Activated CD8-positive, alpha-beta T cell treated with anti-CD3 and anti-CD28 coated beads for 36 hours (primary cell): ENCODE measurements around the gene EEIG1. TPM values are rescaled to one million over a fixed set of nuclear protein-coding genes. Genes with fewer than 3 reads are reported as not detected.

Experiments
- ATAC-seq: fragments of 200-7000 bp; cut with Tn5 transposase; one replicate; pipeline ENCODE4 v1.10.0; 2021; ENCODE audit warnings: mild to moderate bottlenecking, moderate library complexity
- CTCF ChIA-PET: fragments of 350-600 bp; sonication (Branson Sonifier 250); formaldehyde crosslinking; loops from one replicate; lab custom pipeline; 2021; ENCODE audit warnings: antibody characterized with exemption; lab: Charles Lee
- POLR2A ChIA-PET: fragments of 350-600 bp; sonication (Branson Sonifier 250); formaldehyde crosslinking; loops from one replicate; lab custom pipeline; 2021; ENCODE audit warnings: antibody characterized with exemption; lab: Charles Lee
- DNase-seq: peaks from one replicate; pipeline ENCODE4 v3.0.0-alpha.2; 2020
- H3K27ac Mint-ChIP-seq: one replicate; pipeline ENCODE4 v1.8.0; 2021; ENCODE audit warnings: mild to moderate bottlenecking, mixed read lengths
- H3K27me3 Mint-ChIP-seq: one replicate; pipeline ENCODE4 v1.8.0; 2021; ENCODE audit warnings: mixed read lengths
- H3K36me3 Mint-ChIP-seq: one replicate; pipeline ENCODE4 v1.8.0; 2021; ENCODE audit warnings: low read depth, mixed read lengths
- H3K4me1 Mint-ChIP-seq: one replicate; pipeline ENCODE4 v1.8.0; 2021; ENCODE audit warnings: low read depth, mixed read lengths
- H3K4me3 Mint-ChIP-seq: one replicate; pipeline ENCODE4 v1.8.0; 2021; ENCODE audit warnings: mild to moderate bottlenecking, moderate library complexity, mixed read lengths
- H3K9me3 Mint-ChIP-seq: one replicate; pipeline ENCODE4 v1.8.0; 2021; ENCODE audit warnings: mixed read lengths
- intact Hi-C: fragments of 100-400 bp; cut with micrococcal nuclease; formaldehyde crosslinking; loops from one replicate; pipeline ENCODE4 v1.10.0; 2022
- total RNA-seq, 2 experiments: library from RNA; stranded (reverse); gene quantifications; one replicate each; pipeline ENCODE4 v1.2.3, GENCODE V29; 2021
- TF ChIP-seq, protein P1 (sequence below): fragments of 200-600 bp; IDR thresholded peaks from one replicate; pipeline ENCODE4 v1.8.0; 2022; ENCODE audit warnings: antibody characterized with exemption, mild to moderate bottlenecking

The EEIG1 gene
- 10 to 100 TPM; 79.7 to 81.5 TPM for total RNA-seq

GRCh38 chr9:127980706-127981558 lies at the start of gene EEIG1:
Gene EEIG1, minus strand, starts transcription at chr9:127980989. Its CDS starts 852 bp downstream, at chr9:127980137.
- Mint-ChIP-seq H3K36me3 (peaks cover 31% of the 10 kb centered on the region), H3K27me3 (no peaks in the 10 kb centered on the region), H3K9me3 (no peaks in the 10 kb centered on the region), H3K4me1 (peaks cover 46% of the 10 kb centered on the region), H3K27ac (peak within 1 kb of the TSS; percentile 97), H3K4me3 (peak within 1 kb of the TSS; percentile 97)
- DNase-seq (peak; percentile 97), ATAC-seq (peak; percentile 87)
- ChIA-PET CTCF (interaction anchor here (1.0 to 15.3 kb wide), 8 partner anchors 15 to 136 kb away, joined by 3 to 163 read pairs (median 4); no protein-coding TSS in a partner anchor), POLR2A (interaction anchor here (0.8 to 22.5 kb wide), 16 partner anchors 14 to 531 kb away, joined by 3 to 408 read pairs (median 5); no protein-coding TSS in a partner anchor)
- intact Hi-C loops, result no loop called here
- TF ChIP-seq, protein P1, sequence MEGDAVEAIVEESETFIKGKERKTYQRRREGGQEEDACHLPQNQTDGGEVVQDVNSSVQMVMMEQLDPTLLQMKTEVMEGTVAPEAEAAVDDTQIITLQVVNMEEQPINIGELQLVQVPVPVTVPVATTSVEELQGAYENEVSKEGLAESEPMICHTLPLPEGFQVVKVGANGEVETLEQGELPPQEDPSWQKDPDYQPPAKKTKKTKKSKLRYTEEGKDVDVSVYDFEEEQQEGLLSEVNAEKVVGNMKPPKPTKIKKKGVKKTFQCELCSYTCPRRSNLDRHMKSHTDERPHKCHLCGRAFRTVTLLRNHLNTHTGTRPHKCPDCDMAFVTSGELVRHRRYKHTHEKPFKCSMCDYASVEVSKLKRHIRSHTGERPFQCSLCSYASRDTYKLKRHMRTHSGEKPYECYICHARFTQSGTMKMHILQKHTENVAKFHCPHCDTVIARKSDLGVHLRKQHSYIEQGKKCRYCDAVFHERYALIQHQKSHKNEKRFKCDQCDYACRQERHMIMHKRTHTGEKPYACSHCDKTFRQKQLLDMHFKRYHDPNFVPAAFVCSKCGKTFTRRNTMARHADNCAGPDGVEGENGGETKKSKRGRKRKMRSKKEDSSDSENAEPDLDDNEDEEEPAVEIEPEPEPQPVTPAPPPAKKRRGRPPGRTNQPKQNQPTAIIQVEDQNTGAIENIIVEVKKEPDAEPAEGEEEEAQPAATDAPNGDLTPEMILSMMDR, result no peak

DNA sequence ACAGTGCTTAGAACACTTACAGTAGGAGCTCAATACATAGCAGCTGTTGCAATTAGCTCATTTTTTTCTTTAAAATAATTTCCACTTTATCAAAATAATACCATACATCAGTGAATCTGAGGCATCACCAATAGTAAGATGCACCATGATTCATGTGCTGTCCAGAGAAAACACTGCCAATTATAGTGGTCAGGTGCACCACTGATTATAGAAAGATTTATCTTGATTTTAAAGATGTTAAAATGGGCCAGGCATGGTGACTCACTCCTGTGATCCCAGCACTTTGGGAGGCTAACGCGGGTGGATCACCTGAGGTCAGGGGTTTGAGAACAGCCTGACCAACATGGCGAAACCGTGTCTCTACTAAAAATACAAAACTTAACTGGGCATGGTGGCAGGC lies 46.9 kb upstream of the EEIG1 start:
- TF ChIP-seq, protein P1, result no peak
- CTCF ChIA-PET, result interaction anchor here (0.7 to 24.9 kb wide), 6 partner anchors 21 to 106 kb away, joined by 3 to 631 read pairs (median 3); no protein-coding TSS in a partner anchor
- Mint-ChIP-seq H3K27ac (peak overlapping the region; percentile 98), H3K27me3 (no peaks in the 10 kb centered on the region), H3K4me3 (peak overlapping the region; percentile 31), H3K4me1 (peaks cover 78% of the 10 kb centered on the region), H3K9me3 (no peaks in the 10 kb centered on the region), H3K36me3 (peaks cover 2% of the 10 kb centered on the region)
- DNase-seq, result no peak
- intact Hi-C loops, result loop anchor here (2.0 to 5.0 kb wide), 4 partner anchors 21 to 70 kb away; partner anchors contain the start of genes NAIF1 and SLC25A25
- POLR2A ChIA-PET, result interaction anchor here (0.7 to 4.5 kb wide), 14 partner anchors 11 to 101 kb away, joined by 3 to 85 read pairs (median 4); partner anchors contain the start of genes EEIG1 and PIP5KL1
- ATAC-seq, result no peak

GRCh38 chr9:128026773-128027541 lies 46.2 kb upstream of the EEIG1 start:
- ATAC-seq (peak; percentile 50), DNase-seq (peak; percentile 77)
- H3K9me3 Mint-ChIP-seq, result no peaks in the 10 kb centered on the region
- H3K27me3 Mint-ChIP-seq, result no peaks in the 10 kb centered on the region
- intact Hi-C loops, result loop anchor here (2.0 to 5.0 kb wide), 4 partner anchors 20 to 70 kb away; partner anchors contain the start of genes NAIF1 and SLC25A25
- H3K27ac Mint-ChIP-seq, result peak overlapping the region; percentile 98
- CTCF ChIA-PET, result interaction anchor here (0.7 to 24.9 kb wide), 10 partner anchors 8 to 105 kb away, joined by 3 to 631 read pairs (median 3); no protein-coding TSS in a partner anchor
- H3K36me3 Mint-ChIP-seq, result peaks cover 2% of the 10 kb centered on the region
- POLR2A ChIA-PET, result interaction anchor here (0.7 to 4.5 kb wide), 19 partner anchors 8 to 102 kb away, joined by 3 to 85 read pairs (median 4); partner anchors contain the start of genes EEIG1 and PIP5KL1
- H3K4me1 Mint-ChIP-seq, result peaks cover 83% of the 10 kb centered on the region
- TF ChIP-seq, protein P1, result no peak
- peak overlapping the region; percentile 65 for H3K4me3 Mint-ChIP-seq

DNA sequence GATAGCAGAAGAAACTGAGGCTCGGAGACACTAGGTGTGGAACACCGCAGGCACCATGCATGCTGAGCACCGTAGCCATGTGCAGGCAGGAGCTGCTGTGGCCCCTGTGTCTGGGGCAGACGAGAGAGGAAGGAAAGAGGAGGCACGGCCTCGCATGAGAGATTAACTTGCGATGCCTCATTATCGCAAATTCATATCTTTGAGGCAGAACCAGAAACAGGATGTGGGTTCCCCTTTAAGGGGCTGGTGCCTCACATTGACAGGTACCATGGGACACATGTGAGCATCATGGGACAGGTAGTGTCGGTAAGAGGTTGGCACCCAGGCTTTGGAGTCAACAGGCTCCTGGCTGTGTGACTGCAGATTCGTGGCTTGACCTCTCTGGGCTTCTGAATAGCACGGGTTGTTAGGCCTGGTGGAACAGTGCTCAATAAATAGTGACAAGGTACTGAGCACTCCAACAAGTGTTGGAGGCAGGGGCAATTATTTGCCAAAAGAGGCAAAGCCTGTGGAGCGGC lies 45.5 kb upstream of the EEIG1 start:
- CTCF ChIA-PET, result interaction anchor here (0.8 to 24.9 kb wide), 6 partner anchors 9 to 291 kb away, joined by 3 to 631 read pairs (median 4); partner anchors contain the start of gene TOR2A
- DNase-seq, result peak; percentile 91
- Mint-ChIP-seq H3K27me3 (no peaks in the 10 kb centered on the region), H3K4me3 (peak overlapping the region; percentile 65), H3K4me1 (peaks cover 83% of the 10 kb centered on the region), H3K27ac (peak overlapping the region; percentile 98), H3K9me3 (no peaks in the 10 kb centered on the region), H3K36me3 (peaks cover 2% of the 10 kb centered on the region)
- peak; percentile 69 for ATAC-seq
- intact Hi-C loops, result loop anchor here (2.0 to 5.0 kb wide), 4 partner anchors 20 to 69 kb away; partner anchors contain the start of genes NAIF1 and SLC25A25
- TF ChIP-seq, protein P1, result no peak
- POLR2A ChIA-PET, result interaction anchor here (0.9 to 4.5 kb wide), 16 partner anchors 8 to 82 kb away, joined by 3 to 85 read pairs (median 4); partner anchors contain the start of gene EEIG1
